H4 (cell line): ENCODE measurements around the gene PIGP. TPM values are rescaled to one million over a fixed set of nuclear protein-coding genes. Genes with fewer than 3 reads are reported as not detected.
"Not testable (repeated sequence)": the region's sequence is repeated elsewhere in the genome, so short reads cannot be mapped to it uniquely, and the experiment has no call there.

Source experiments
- DNase-seq: peaks from one replicate; pipeline ENCODE4 v3.0.0-alpha.2; 2015; ENCODE audit warnings: low spot score
- total RNA-seq: library from RNA; depleted of rRNA; stranded (reverse); fragments of >200 nt; shearing (Covaris generic); gene quantifications from 2 replicates; pipeline ENCODE4 v1.2.3, GENCODE V29; 2014; rRNA removed

PIGP gene
- 28.9 and 52.9 TPM in 2 replicates for total RNA-seq

DNA sequence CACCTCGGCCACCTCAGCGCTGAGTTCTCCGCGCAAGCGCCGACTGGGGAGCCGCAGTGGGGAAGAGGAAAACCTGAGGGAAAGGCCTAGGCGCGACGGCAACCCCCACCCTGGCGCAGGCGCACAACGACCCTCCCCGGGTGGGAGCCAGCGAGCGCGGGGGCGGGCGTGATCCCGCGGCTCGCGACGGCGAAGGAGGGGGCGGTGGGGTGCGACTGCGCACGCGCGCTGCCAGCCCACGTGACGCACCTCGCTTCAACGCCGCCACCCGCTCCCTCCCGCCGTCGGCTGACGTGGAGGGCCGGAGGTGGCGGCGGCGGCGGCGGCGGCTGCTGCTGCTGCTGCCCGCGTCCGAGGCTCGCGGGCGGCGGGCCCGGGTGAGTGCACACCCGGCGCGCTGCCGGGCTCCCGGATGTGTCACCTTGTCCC, at the start of gene PIGP, which contains the start of gene TTC3:
Gene PIGP (minus strand): TSS at position 84 of the 429 bp plus-strand sequence. CDS start 556 bp downstream, outside the sequence.
Gene TTC3 (plus strand): TSS at position 267 of the 429 bp plus-strand sequence. CDS start 14,004 bp downstream, outside the sequence.
- peak; percentile 93 for DNase-seq

GRCh38 chr21:37119421-37120218, 46.7 kb upstream of the PIGP start:
- DNase-seq = no peak

- DNase-seq = no peak
These were observed 45.4 kb upstream of the PIGP start for GRCh38 chr21:37118187-37118826.

DNA sequence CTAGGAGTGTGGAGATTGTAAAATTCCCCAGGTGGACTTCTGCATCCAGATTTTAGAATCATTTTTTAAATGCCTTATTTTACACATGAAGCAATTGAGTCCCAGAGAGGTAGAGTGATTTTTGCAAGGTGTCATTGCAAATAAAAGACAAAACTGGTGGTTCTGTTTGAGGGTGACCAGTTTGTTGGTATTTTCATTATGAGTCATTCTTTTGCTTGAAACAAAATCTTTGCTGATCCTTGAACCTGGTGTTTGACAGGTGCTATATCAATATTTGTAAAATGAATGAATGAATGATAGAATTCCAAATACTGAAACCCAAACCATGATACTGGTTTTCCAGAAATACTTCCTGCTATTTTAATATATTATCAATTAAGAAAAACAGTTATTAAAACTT, 44.3 kb upstream of the PIGP start:
- DNase-seq = no peak

GRCh38 chr21:37116459-37116858, 43.6 kb upstream of the PIGP start:
- DNase-seq = not testable (repeated sequence)

DNA sequence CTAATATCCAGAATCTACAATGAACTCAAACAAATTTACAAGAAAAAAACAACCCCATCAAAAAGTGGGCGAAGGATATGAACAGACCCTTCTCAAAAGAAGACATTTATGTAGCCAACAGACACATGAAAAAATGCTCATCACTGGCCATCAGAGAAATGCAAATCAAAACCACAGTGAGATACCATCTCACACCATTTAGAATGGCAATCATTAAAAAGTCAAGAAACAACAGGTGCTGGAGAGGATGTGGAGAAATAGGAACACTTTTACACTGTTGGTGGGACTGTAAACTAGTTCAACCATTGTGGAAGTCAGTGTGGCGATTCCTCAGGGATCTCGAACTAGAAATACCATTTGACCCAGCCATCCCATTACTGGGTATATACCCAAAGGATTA, 41.4 kb upstream of the PIGP start:
- not testable (repeated sequence) for DNase-seq

- not testable (repeated sequence) for DNase-seq
These were observed 38.2 kb upstream of the PIGP start for GRCh38 chr21:37111029-37111428.

- DNase-seq = no peak
These were observed 34.1 kb upstream of the PIGP start for GRCh38 chr21:37106998-37107397.

DNA sequence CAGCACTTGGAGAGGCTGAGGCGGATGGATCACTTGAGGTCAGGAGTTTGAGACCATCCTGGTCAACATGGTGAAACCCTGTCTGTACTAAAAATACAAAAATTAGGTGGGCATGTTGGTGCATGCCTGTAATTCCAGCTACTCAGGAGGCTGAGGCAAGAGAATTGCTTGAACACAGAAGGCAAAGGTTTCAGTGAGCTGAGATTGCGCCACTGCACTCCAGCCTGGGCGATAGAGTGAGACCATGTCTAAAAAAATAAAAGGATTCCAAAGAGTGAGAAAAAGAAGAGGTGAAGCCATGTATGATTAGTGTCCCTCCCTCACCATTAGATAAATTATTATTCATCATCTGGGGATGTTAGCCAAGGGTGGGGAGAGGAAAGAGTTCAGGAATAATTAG, 29.9 kb upstream of the PIGP start:
- DNase-seq = not testable (repeated sequence)

DNA sequence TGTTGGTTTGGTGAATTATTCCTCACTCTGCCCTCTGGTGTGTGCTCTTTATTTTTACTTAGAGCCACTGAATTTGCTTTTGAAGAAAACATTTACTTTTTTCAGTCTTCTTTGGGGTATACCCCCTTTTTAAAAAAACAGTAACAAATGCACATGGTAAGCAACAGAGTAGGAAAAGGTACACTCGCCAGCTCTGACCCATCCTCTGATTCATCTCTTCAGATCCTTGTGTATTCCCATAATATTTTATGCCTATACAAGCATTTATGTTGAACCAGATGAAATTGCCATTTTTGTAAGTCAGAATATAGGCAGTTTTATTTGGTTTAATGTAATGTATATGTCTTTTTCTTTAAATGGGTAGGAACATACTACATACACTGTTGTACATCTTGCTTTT, 28.5 kb upstream of the PIGP start:
- DNase-seq = no peak

GRCh38 chr21:37100316-37100715, 27.4 kb upstream of the PIGP start:
- DNase-seq = no peak

- no peak for DNase-seq
These were observed 25.9 kb upstream of the PIGP start for GRCh38 chr21:37098751-37099150.

DNA sequence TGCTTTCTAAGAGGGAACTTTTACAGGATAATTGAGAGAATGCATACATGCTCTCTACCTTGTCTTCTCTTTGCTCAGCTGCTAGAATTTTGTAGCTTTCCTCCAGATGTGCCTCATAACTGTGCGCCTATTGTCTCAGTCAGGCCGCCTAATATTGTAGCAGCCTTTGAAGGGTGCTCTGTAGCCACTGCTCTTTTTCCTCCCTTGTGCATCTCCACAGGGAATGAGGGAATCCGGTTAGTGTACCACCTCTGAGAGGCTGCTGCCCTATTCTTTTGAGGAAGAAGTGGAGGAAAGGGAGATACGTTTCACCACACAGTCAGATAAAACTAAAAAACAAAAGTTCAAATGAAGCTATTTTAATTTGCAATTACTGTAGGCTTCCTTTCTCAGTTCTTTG, 22.9 kb upstream of the PIGP start:
- no peak for DNase-seq

- DNase-seq = no peak
These were observed 21.1 kb upstream of the PIGP start for GRCh38 chr21:37093977-37094376.

- no peak for DNase-seq
These were observed 15.4 kb upstream of the PIGP start for GRCh38 chr21:37088186-37088735.

DNA sequence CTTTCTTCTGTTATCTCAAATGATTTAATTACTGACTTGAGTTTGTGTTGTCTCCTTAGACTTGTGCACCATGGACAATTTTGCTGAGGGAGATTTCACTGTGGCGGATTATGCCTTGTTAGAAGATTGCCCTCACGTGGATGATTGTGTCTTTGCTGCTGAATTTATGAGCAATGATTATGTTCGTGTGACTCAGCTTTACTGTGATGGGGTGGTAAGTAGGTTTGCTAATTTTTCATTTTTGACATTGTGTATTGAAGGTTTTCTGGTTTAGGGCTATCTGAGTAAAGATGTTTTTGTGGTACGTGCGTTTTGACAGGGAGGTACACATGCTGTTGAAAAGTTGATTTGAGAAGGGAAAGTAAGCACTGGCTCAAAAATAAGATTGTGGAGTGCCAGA, 14.3 kb upstream of the PIGP start:
- peak; percentile 66 for DNase-seq

DNA sequence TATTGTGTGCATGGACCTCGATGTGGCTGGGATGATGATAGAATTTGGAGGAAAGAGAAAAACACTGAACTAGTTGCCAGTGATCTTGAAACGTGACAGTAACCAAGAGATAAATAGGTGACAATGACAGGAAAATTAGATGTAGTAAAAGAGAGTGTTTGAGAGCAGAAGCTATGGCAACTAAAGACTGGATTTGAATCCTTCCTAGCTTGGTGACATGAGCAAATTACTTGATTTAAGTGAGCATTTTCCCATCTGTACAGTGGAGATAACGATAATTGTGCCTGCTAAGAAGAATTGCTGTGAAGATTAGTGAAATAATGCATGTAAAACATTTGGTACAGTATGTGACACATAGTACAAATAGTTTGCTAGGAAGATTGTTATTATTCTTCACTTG, 12.9 kb upstream of the PIGP start:
- no peak for DNase-seq

DNA sequence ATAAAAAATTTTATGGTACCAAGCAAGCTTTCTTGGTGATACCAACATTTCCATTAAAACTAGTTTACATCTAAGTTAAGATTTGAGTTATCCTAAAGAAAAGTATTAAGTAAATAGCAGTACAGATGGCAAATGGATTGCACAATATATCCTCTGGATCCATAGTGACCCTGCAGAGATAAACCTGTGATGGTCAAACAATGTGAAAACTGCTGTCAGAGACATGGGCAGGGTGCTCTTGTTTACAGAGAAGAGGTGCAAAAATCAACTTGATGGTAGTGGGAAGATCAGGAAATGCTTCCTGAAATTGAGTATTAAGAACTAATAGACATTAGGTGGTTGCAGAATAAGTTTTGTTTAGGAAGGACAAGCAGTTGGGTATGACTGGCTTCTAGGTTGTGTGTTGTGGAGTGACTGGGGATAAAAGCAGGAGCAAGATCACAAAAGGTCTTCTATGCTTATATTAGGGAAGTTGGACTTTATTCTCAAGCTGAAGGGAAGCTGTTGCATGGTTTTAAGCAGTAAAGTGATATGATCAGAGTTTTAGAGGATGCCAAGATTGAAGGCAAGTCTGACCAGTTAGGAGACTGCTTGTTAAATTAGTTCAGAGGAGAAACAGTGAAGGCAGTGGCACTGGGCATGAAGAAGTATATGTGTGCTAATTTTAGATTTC, 10.1 kb upstream of the PIGP start:
- no peak for DNase-seq

- no peak for DNase-seq
These were observed 9.5 kb upstream of the PIGP start for GRCh38 chr21:37082375-37082774.

DNA sequence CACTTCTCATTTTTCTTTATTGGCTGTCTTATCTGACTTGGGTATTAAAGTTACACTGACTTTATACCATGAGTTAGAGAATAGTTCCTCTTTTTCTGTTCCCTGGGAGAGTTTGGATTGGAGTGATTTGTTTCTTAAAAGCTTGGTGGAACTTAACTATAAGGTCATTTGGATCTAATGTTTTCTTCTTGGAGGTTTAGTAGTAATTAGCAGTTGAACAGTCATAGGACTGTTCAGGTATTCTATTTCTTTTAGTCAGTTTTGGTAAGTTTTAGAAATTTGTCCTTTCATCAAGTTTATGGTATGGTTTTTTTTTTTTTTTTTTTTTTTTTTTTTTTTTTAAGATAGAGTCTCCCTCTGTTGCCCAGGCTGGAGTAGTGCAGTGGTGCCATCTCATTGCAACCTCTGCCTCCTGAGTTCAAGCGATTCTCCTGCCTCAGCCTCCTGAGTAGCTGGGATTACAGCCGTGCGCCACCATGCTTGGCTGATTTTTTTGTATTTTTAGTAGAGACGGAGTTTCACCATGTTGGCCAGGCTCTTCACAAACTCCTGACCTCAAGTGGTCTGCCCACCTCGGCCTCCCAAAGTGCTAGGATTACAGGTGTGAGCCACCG, 6.4 kb upstream of the PIGP start:
- DNase-seq = no peak

DNA sequence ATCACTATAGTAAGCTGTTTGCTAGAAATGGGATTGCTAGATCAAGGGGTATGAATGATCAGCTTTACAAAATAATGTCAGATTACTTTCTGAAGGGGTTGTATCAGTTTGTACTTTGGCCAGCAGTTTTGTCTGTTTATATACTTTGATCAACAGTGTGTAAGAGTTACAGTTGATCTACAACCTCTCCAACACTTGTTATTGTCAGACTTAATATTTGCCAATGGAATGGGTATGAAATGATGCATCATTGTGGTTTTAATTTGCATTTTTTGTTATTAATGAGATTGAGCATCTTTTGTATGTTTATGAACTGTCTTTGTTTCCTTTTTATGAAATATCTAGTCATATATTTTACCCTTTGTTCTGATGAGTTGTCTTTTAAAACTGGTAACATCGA, 4.5 kb upstream of the PIGP start:
- no peak for DNase-seq
